Measurements from ENCODE around the gene POFUT2.
A peak's percentile ranks its signal among the peaks of the same experiment; 100 is the strongest.

The POFUT2 gene

GRCh38 chr21:45290948-45291612 is 3.4 kb upstream of the POFUT2 start:
- H3K36me3 Mint-ChIP-seq (ENCODE audit: low read depth), result peaks cover 1% of the 10 kb centered on the region
- ATAC-seq, result no peak
- H3K27ac Mint-ChIP-seq, result no peak overlapping the region
- DNase-seq, result no peak
- no peak overlapping the region for H3K4me3 Mint-ChIP-seq
- H3K4me1 Mint-ChIP-seq, result peaks cover 19% of the 10 kb centered on the region
- H3K9me3 Mint-ChIP-seq, result no peaks in the 10 kb centered on the region
- peaks cover 4% of the 10 kb centered on the region for H3K27me3 Mint-ChIP-seq

DNA sequence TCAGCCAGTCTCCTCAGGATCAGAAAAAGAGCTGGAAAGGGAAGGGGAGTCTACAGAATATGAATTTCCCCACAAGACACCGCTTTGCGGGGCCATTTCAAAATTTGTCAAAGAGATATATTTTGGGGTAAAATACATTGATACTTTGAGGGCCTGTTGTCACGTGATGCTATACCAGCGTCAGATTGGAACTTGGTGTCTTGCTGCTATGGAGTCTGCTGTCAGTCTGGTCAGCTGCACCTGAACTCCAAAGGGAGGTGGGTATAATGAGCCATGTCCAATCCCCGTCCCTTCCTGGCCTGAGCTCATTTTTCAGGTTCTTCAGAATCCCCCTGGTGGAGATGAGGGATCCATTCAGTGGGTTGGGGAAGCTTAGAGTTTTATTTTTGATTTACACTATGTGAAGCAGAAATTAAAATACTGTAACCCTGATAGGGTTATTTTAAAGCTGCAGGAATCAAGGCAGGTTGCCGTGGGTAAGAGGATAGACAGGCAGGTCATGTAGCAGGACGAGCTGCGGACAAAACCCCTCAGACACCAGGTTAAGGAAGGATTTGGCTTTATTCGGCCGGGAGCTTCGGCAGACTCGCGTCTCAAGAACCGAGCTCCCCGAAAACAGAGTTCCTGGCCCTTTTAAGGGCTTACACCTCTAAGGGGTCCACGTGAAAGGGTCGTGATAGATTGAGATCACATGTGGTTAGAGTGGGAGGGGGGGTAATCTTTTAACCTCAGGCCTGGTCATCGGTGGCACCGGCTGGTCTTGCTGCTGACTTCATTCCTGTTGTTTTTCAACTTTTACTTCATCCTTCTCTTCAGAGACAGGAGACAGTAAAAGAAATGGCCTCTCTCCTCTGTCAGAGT is 2.2 kb upstream of the POFUT2 start:
- H3K9me3 Mint-ChIP-seq, result no peaks in the 10 kb centered on the region
- peaks cover 2% of the 10 kb centered on the region for H3K27me3 Mint-ChIP-seq
- H3K4me1 Mint-ChIP-seq, result peaks cover 22% of the 10 kb centered on the region
- H3K36me3 Mint-ChIP-seq (ENCODE audit: low read depth), result peaks cover 8% of the 10 kb centered on the region
- H3K27ac Mint-ChIP-seq, result no peak overlapping the region
- DNase-seq (no peak), ATAC-seq (no peak)
- H3K4me3 Mint-ChIP-seq, result peak overlapping the region; percentile 36

GRCh38 chr21:45289134-45289533 is 1.4 kb upstream of the POFUT2 start:
- DNase-seq (no peak), ATAC-seq (no peak)
- H3K27ac Mint-ChIP-seq, result no peak overlapping the region
- H3K4me3 Mint-ChIP-seq, result peak overlapping the region; percentile 54
- H3K36me3 Mint-ChIP-seq (ENCODE audit: low read depth), result peaks cover 11% of the 10 kb centered on the region
- peaks cover 2% of the 10 kb centered on the region for H3K27me3 Mint-ChIP-seq
- H3K4me1 Mint-ChIP-seq, result peaks cover 19% of the 10 kb centered on the region
- H3K9me3 Mint-ChIP-seq, result no peaks in the 10 kb centered on the region

DNA sequence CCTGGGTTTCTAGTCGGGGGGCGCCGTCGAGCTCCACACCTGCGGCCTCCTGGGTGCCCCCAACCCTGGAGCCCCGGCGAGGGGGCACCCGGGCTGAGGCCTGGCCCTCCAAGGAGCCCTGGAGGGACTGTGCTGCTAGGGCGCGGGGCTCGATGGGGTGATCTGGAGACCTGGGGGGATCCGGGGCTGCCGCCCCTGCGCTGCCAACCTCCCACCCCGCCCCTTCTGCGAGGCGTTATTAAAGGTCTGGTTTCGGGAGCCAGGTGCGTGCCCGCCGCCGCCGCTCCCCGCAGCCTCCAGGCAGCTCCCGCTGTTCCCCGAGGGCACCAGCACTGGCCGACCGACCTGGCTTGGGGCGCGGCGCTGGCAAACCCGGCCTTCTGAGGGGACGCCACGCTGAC is 746 bp upstream of the POFUT2 start:
- H3K27me3 Mint-ChIP-seq, result peaks cover 2% of the 10 kb centered on the region
- ATAC-seq (no peak), DNase-seq (no peak)
- H3K4me1 Mint-ChIP-seq, result peaks cover 19% of the 10 kb centered on the region
- peaks cover 11% of the 10 kb centered on the region for H3K36me3 Mint-ChIP-seq (ENCODE audit: low read depth)
- peak overlapping the region; percentile 54 for H3K4me3 Mint-ChIP-seq
- no peak overlapping the region for H3K27ac Mint-ChIP-seq
- no peaks in the 10 kb centered on the region for H3K9me3 Mint-ChIP-seq

- Mint-ChIP-seq H3K27me3 (peaks cover 2% of the 10 kb centered on the region), H3K27ac (no peak overlapping the region), H3K36me3 (ENCODE audit: low read depth) (peaks cover 11% of the 10 kb centered on the region), H3K4me1 (peaks cover 10% of the 10 kb centered on the region), H3K4me3 (peak overlapping the region; percentile 51), H3K9me3 (no peaks in the 10 kb centered on the region)
- DNase-seq, result no peak
- no peak for ATAC-seq
These were observed 841 bp downstream of the POFUT2 start for GRCh38 chr21:45286671-45287437.

GRCh38 chr21:45285266-45285931 is 2.3 kb downstream of the POFUT2 start:
- Mint-ChIP-seq H3K27ac (no peak overlapping the region), H3K4me1 (peaks cover 10% of the 10 kb centered on the region), H3K36me3 (ENCODE audit: low read depth) (peaks cover 16% of the 10 kb centered on the region), H3K4me3 (peak overlapping the region; percentile 25), H3K27me3 (peaks cover 2% of the 10 kb centered on the region), H3K9me3 (no peaks in the 10 kb centered on the region)
- ATAC-seq (no peak), DNase-seq (no peak)

DNA sequence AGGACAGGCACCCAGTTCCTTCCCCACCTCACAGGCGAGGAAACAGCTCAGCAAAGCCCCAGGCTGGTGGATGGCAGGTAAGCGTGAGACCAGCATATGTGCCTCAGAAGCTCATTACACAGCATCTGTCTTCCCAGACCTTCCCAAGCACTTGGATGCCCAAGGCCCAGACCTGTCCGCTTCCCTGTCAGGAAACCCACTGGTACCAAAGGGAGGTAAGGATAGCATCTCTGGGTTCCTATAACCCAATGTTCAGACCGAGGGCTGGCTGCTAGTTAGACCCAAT is 3.3 kb downstream of the POFUT2 start:
- no peak overlapping the region for H3K4me3 Mint-ChIP-seq
- H3K4me1 Mint-ChIP-seq, result peaks cover 10% of the 10 kb centered on the region
- DNase-seq (no peak), ATAC-seq (no peak)
- peaks cover 2% of the 10 kb centered on the region for H3K27me3 Mint-ChIP-seq
- peaks cover 18% of the 10 kb centered on the region for H3K36me3 Mint-ChIP-seq (ENCODE audit: low read depth)
- no peak overlapping the region for H3K27ac Mint-ChIP-seq
- H3K9me3 Mint-ChIP-seq, result no peaks in the 10 kb centered on the region

DNA sequence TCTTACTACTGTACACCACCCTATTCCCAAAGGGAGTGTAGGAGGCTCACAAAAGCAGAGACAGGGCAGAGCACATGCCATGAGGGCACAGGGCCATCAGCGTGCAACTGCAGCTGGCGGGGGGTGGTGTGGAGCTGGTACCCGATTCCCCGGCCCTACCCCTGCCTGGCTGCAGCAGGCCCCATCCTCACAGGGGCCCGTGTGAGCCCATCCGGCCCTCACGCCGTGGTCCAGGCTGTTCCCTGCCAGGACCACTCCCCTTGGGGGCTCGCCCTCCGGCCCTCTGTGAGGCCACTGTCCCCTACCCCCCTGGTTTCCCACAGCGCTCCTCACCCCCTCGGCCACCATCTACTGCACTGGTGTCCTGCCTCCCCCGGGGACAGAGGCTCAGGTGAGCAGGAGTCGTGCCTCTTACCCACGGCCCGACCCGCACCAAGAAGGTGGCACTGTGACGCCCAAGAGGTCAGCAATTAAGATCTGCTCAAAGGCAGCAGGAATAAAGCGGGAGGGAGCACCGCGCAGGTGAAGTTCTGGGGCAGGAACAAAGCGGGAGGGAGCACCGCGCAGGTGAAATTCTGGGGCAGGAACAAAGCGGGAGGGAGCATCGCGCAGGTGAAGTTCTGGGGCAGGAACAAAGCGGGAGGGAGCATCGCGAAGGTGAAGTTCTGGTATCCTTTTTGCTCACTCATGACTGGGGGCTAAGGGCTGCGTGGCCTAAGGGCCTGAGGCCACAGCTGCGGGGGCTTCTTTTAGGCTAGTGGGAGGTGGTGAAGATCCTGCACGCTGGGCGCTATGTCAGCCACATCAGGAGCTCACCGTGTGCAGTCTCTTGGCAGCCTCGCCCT is 3.9 kb downstream of the POFUT2 start:
- H3K36me3 Mint-ChIP-seq (ENCODE audit: low read depth), result peaks cover 19% of the 10 kb centered on the region
- H3K27ac Mint-ChIP-seq, result no peak overlapping the region
- peaks cover 2% of the 10 kb centered on the region for H3K27me3 Mint-ChIP-seq
- no peak overlapping the region for H3K4me3 Mint-ChIP-seq
- DNase-seq (no peak), ATAC-seq (no peak)
- no peaks in the 10 kb centered on the region for H3K9me3 Mint-ChIP-seq
- H3K4me1 Mint-ChIP-seq, result peaks cover 8% of the 10 kb centered on the region

GRCh38 chr21:45283035-45283610 is 4.6 kb downstream of the POFUT2 start:
- H3K36me3 Mint-ChIP-seq (ENCODE audit: low read depth), result peaks cover 19% of the 10 kb centered on the region
- peaks cover 2% of the 10 kb centered on the region for H3K27me3 Mint-ChIP-seq
- no peak for ATAC-seq
- H3K9me3 Mint-ChIP-seq, result no peaks in the 10 kb centered on the region
- no peak overlapping the region for H3K4me3 Mint-ChIP-seq
- H3K4me1 Mint-ChIP-seq, result peaks cover 6% of the 10 kb centered on the region
- no peak for DNase-seq
- H3K27ac Mint-ChIP-seq, result no peak overlapping the region

- no peaks in the 10 kb centered on the region for H3K27me3 Mint-ChIP-seq
- ATAC-seq, result no peak
These were observed 5.2 kb downstream of the POFUT2 start for GRCh38 chr21:45282283-45283034.

GRCh38 chr21:45281411-45282282 is 6.0 kb downstream of the POFUT2 start:
- DNase-seq (no peak), ATAC-seq (no peak)
- H3K9me3 Mint-ChIP-seq, result no peaks in the 10 kb centered on the region
- no peaks in the 10 kb centered on the region for H3K27me3 Mint-ChIP-seq
- H3K4me1 Mint-ChIP-seq, result peaks cover 3% of the 10 kb centered on the region
- peaks cover 20% of the 10 kb centered on the region for H3K36me3 Mint-ChIP-seq (ENCODE audit: low read depth)
- H3K27ac Mint-ChIP-seq, result no peak overlapping the region
- no peak overlapping the region for H3K4me3 Mint-ChIP-seq

More at GRCh38 chr21:45282283-45283034, 5.2 kb downstream of the POFUT2 start:
- Mint-ChIP-seq H3K9me3 (no peaks in the 10 kb centered on the region), H3K4me3 (no peak overlapping the region), H3K27ac (no peak overlapping the region), H3K36me3 (ENCODE audit: low read depth) (peaks cover 17% of the 10 kb centered on the region), H3K4me1 (peaks cover 3% of the 10 kb centered on the region)
- no peak for DNase-seq

DNA sequence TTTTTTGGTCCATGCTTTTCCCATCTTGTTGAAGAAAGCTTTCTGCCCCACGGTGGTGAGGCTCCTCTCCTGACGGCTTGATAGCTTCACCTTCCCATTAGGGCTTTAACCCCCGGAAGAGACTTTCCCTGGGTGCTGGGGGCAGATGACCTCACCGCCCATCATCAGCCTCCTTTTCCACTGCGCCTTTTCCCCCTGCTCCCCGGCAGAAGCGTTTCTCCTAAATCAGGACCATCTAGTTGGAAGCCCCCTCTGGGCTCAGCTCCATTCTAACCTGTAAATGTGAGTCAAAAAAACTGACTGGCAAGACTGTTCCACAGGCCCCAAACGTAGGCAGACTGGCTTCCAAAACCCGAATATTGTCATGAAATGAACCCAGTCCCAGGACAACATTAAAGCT is 6.7 kb downstream of the POFUT2 start:
- Mint-ChIP-seq H3K4me3 (no peak overlapping the region), H3K27me3 (no peaks in the 10 kb centered on the region), H3K36me3 (ENCODE audit: low read depth) (peaks cover 22% of the 10 kb centered on the region), H3K4me1 (peaks cover 3% of the 10 kb centered on the region), H3K27ac (no peak overlapping the region), H3K9me3 (no peaks in the 10 kb centered on the region)
- no peak for ATAC-seq
- no peak for DNase-seq
